SH-SY5Y (cell line): ENCODE results near the gene C17orf100.

ENCODE experiments used
- GATA2 ChIP-seq: IDR thresholded peaks from 2 replicates; pipeline ENCODE4 v1.6.1; 2011; ENCODE audit warnings: mild to moderate bottlenecking, low read depth, low read length
- GATA3 ChIP-seq: IDR thresholded peaks from 2 replicates; pipeline ENCODE4 v1.6.1; 2011; ENCODE audit warnings: low read depth, mild to moderate bottlenecking, low read length, moderate library complexity

DNA sequence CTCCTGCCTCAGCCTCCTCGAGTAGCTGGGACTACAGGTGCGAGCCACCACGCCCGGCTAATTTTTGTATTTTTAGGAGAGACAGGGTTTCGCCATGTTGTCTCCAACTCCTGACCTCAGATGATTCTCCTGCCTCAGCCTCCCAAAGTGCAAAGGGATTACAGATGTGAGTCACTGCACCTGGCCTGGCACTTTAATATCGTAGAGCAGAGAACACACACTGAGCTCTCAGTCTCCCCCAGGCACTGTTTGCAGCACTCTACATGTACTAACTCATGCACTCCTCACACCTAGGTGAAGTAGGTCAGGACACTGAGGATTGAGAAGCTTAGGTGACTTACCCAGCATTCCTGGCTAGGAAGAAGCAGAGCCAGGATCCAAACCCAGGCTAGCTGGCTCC is 15.0 kb downstream of the C17orf100 start:
- TF ChIP-seq GATA3 (no peak), GATA2 (no peak)
